ENCODE data around the gene TEAD4. TPM values are rescaled to one million over a fixed set of nuclear protein-coding genes. Genes with fewer than 3 reads are reported as not detected.

Gene TEAD4
- total RNA-seq, 1 experiment from 2014 or later: 127 TPM

DNA sequence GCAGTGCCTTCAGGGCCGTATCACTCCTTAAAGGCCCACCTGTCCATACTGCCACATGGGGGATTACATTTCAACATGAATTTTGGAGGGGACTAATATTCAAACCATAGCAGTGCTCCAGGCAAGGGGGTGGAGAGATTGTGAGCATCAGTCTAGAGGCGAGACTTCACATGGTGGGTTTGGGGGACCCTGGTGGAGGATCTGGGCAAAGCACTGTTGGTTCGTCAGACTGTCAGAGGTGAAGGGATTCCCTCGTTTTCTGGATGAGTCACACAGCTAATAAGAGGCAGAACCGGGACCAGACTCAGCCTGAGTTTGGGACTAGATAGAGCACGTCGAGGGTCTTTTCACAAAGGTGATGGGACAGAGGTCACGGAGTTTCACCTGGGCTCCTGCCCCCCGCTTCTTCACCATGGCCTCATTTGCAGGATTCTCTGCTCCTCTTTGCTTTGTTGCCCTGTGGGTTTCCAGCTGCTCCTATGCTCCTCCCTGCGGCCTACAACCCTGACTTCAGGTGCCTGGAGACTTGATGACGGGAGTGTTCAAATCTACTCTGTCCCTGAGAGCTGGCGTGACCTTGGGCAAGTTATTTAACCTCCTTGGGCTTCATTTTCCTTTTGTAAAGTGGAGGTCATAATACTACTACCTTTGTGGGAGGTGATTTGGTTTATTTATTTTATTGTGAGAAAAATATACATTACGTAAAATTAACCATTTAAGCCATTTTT is 41.5 kb downstream of the TEAD4 start:
- Histone ChIP-seq H3T11ph (ENCODE audit: low read length) (no peak overlapping the region), H3K4ac (ENCODE audit: low read depth, low read length) (no peak overlapping the region), H3K23me2 (ENCODE audit: insufficient read length, low read depth, low read length, poor library complexity, severe bottlenecking) (no peaks in the 10 kb centered on the region), H2BK120ac (ENCODE audit: low read depth, low read length, poor library complexity, severe bottlenecking) (no peak overlapping the region), H2AFZ (ENCODE audit: low read length) (no peak overlapping the region), H2AK5ac (ENCODE audit: insufficient read length, low read length) (no peak overlapping the region), H4K8ac (replicated peaks; ENCODE audit: insufficient read length, low read depth, low read length) (no peak overlapping the region), H3K27ac (ENCODE audit: insufficient read length, low read depth, low read length) (no peak overlapping the region), H3K23ac (ENCODE audit: insufficient read length, low read depth, low read length) (no peak overlapping the region), H4K91ac (ENCODE audit: insufficient read length, low read depth, low read length) (no peak overlapping the region), H4K20me1 (ENCODE audit: control insufficient read depth, insufficient read depth, insufficient read length) (no peaks in the 10 kb centered on the region), H2BK20ac (ENCODE audit: low read depth, low read length, poor library complexity, severe bottlenecking) (no peak overlapping the region), H3K56ac (ENCODE audit: insufficient read length, low read depth, low read length) (no peak overlapping the region), H3K9me3 (ENCODE audit: control insufficient read depth, low read depth, low read length) (no peaks in the 10 kb centered on the region), H2BK5ac (ENCODE audit: insufficient read length, low read length) (no peak overlapping the region), H3K14ac (ENCODE audit: insufficient read depth, low read length) (no peak overlapping the region), H3K9ac (ENCODE audit: extremely low read depth, insufficient read length, low read length) (no peak overlapping the region), H3K4me1 (ENCODE audit: insufficient read depth, low read length) (peaks cover 8% of the 10 kb centered on the region), H3K79me1 (ENCODE audit: insufficient read depth, low read depth, low read length, poor library complexity, severe bottlenecking) (peaks cover 12% of the 10 kb centered on the region), H2BK15ac (ENCODE audit: low read depth, low read length) (no peak overlapping the region), H3K27me3 (ENCODE audit: insufficient read depth, low read length) (no peaks in the 10 kb centered on the region), H3K4me2 (ENCODE audit: insufficient read depth, insufficient read length, low read length) (no peak overlapping the region), H3K79me2 (ENCODE audit: insufficient read depth, low read length) (peaks cover 4% of the 10 kb centered on the region; the same call in 1 of the 2 replicates), H2BK12ac (ENCODE audit: insufficient read length, low read depth, low read length) (no peak overlapping the region), H3K18ac (ENCODE audit: insufficient read length, low read depth, low read length) (no peak overlapping the region), H4K5ac (ENCODE audit: insufficient read length, low read depth, low read length) (no peak overlapping the region)
- Mint-ChIP-seq H3K27me3 (ENCODE audit: low read depth) (no peaks in the 10 kb centered on the region; the same call in 1 of the 2 replicates), H3K36me3 (ENCODE audit: insufficient read depth in 1 of 3, low read depth in 3 of 3) (peaks cover 19 to 75% (median 25%) of the 10 kb centered on the region in 3 experiments), H3K4me1 (peaks cover 50 to 54% of the 10 kb centered on the region in 2 experiments), H3K4me3 (no peak overlapping the region), H3K9me3 (no peaks in the 10 kb centered on the region), H3K27ac (peak overlapping the region in 2 of 3 experiments; percentile 5 to 57; a peak in 2 of 7 replicates)
- TF ChIP-seq, protein P1, sequence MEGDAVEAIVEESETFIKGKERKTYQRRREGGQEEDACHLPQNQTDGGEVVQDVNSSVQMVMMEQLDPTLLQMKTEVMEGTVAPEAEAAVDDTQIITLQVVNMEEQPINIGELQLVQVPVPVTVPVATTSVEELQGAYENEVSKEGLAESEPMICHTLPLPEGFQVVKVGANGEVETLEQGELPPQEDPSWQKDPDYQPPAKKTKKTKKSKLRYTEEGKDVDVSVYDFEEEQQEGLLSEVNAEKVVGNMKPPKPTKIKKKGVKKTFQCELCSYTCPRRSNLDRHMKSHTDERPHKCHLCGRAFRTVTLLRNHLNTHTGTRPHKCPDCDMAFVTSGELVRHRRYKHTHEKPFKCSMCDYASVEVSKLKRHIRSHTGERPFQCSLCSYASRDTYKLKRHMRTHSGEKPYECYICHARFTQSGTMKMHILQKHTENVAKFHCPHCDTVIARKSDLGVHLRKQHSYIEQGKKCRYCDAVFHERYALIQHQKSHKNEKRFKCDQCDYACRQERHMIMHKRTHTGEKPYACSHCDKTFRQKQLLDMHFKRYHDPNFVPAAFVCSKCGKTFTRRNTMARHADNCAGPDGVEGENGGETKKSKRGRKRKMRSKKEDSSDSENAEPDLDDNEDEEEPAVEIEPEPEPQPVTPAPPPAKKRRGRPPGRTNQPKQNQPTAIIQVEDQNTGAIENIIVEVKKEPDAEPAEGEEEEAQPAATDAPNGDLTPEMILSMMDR (conservative IDR thresholded peaks at IDR 0.05): peak; percentile 59
- WGBS (ENCODE audit: extremely low coverage, insufficient read length, low lambda C conversion rate): no CpG with 5 or more reads among the region's 13 CpGs
- no peak for DNase-seq
